GM18498 (cell line): ENCODE measurements around the gene JAM2.
"Not testable (repeated sequence)": the region's sequence is repeated elsewhere in the genome, so short reads cannot be mapped to it uniquely, and the experiment has no call there.

Source experiments
- ATAC-seq: cut with Tn5 transposase; IDR thresholded peaks from one replicate; pipeline ENCODE4 v1.9.1; 2021; ENCODE audit warnings: mild to moderate bottlenecking, moderate library complexity; ENCODE audit not compliant: unreplicated experiment

JAM2 gene

GRCh38 chr21:25643486-25643885, 4.4 kb downstream of the JAM2 start:
- no peak for ATAC-seq

GRCh38 chr21:25646474-25646873, 7.4 kb downstream of the JAM2 start:
- no peak for ATAC-seq

GRCh38 chr21:25647647-25648046, 8.6 kb downstream of the JAM2 start:
- ATAC-seq: no peak

GRCh38 chr21:25649146-25649545, 10.1 kb downstream of the JAM2 start:
- ATAC-seq: no peak

GRCh38 chr21:25656412-25656811, 17.4 kb downstream of the JAM2 start:
- ATAC-seq: no peak

GRCh38 chr21:25657140-25657539, 18.1 kb downstream of the JAM2 start:
- ATAC-seq: no peak

- ATAC-seq: no peak
Observed at GRCh38 chr21:25658427-25659035, 19.5 kb downstream of the JAM2 start.

GRCh38 chr21:25660233-25660632, 21.2 kb downstream of the JAM2 start:
- ATAC-seq: no peak

- ATAC-seq: no peak
Observed at GRCh38 chr21:25664491-25664931, 25.5 kb downstream of the JAM2 start.

GRCh38 chr21:25670726-25671125, 31.7 kb downstream of the JAM2 start:
- no peak for ATAC-seq

- ATAC-seq: no peak
Observed at GRCh38 chr21:25676451-25676850, 37.4 kb downstream of the JAM2 start.

GRCh38 chr21:25682382-25682781, 43.3 kb downstream of the JAM2 start:
- ATAC-seq: no peak

- ATAC-seq: no peak
Observed at GRCh38 chr21:25687787-25688186, 48.7 kb downstream of the JAM2 start.

GRCh38 chr21:25688275-25689155, 49.5 kb downstream of the JAM2 start:
- ATAC-seq: no peak

- ATAC-seq: no peak
Observed at GRCh38 chr21:25689226-25689625, 50.2 kb downstream of the JAM2 start.

- no peak for ATAC-seq
Observed at GRCh38 chr21:25691976-25692375, 52.9 kb downstream of the JAM2 start.

- ATAC-seq: not testable (repeated sequence)
Observed at GRCh38 chr21:25695461-25695860, 56.4 kb downstream of the JAM2 start.

GRCh38 chr21:25700741-25701140, 61.7 kb downstream of the JAM2 start:
- ATAC-seq: no peak

- no peak for ATAC-seq
Observed at GRCh38 chr21:25701529-25701928, 62.5 kb downstream of the JAM2 start.

- no peak for ATAC-seq
Observed at GRCh38 chr21:25708467-25709065, 69.5 kb downstream of the JAM2 start.

GRCh38 chr21:25709684-25710265, 70.7 kb downstream of the JAM2 start:
- ATAC-seq: no peak

- no peak for ATAC-seq
Observed at GRCh38 chr21:25710550-25710949, 71.5 kb downstream of the JAM2 start.
